ENCODE data around the gene NOP53.

DNA sequence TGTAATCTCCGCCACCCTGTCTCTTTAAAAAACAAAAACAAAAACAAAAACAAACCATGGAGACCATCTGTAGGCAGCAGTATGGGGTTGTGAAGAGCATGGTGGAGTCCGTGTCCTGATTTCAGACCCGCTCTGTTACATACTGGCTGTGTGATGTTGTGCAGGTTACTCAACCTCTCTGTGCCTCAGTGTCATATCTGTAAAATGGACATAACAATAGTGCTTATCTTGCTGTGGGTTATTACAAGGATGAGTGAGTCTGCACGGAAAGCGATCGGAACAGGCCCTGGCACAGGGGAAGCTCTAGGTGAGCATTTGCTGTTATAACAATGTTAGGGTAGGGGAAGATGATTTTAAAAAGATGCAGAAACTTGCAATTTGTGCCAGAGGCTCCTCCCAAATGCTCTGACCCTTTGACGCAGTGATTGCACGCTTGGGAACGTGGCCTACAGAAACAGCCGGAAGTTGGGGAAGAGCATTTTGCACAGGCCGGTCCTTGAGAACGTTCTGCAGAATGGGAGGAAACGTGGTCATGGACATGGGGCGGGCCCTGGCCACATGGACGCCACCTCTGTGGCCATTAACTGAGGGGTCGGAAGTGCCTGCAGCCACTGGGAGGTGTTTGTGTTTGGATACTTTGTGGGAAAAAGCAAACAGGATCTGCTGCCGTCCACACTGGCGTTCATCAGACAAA, 17.4 kb downstream of the NOP53 start:
- TF ChIP-seq, protein P1, sequence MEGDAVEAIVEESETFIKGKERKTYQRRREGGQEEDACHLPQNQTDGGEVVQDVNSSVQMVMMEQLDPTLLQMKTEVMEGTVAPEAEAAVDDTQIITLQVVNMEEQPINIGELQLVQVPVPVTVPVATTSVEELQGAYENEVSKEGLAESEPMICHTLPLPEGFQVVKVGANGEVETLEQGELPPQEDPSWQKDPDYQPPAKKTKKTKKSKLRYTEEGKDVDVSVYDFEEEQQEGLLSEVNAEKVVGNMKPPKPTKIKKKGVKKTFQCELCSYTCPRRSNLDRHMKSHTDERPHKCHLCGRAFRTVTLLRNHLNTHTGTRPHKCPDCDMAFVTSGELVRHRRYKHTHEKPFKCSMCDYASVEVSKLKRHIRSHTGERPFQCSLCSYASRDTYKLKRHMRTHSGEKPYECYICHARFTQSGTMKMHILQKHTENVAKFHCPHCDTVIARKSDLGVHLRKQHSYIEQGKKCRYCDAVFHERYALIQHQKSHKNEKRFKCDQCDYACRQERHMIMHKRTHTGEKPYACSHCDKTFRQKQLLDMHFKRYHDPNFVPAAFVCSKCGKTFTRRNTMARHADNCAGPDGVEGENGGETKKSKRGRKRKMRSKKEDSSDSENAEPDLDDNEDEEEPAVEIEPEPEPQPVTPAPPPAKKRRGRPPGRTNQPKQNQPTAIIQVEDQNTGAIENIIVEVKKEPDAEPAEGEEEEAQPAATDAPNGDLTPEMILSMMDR (IDR thresholded peaks at IDR 0.05), result no peak
- TF ChIP-seq POLR2A (IDR thresholded peaks at IDR 0.05), result no peak

Data from right lobe of liver (tissue), 4 donors.